ENCODE data around the gene PITHD1.
"Not testable (repeated sequence)": the region's sequence is repeated elsewhere in the genome, so short reads cannot be mapped to it uniquely, and the experiment has no call there.

PITHD1 gene

GRCh38 chr1:23827717-23828116 is 49.5 kb downstream of the PITHD1 start:
- no peak for DNase-seq

GRCh38 chr1:23834156-23834555 is 55.9 kb downstream of the PITHD1 start:
- not testable (repeated sequence) for DNase-seq

GRCh38 chr1:23836037-23836436 is 57.8 kb downstream of the PITHD1 start:
- no peak for DNase-seq

Measured in NCI-H1048 (cell line).